Lower lobe of right lung (tissue), 2 donors: ENCODE results near the gene PLXNA2. TPM values are rescaled to one million over a fixed set of nuclear protein-coding genes. Genes with fewer than 3 reads are reported as not detected.

Source experiments
- ATAC-seq, 2 donors: fragments of 200-7000 bp; cut with Tn5 transposase; one replicate each; pipeline ENCODE4 v1.9.1; 2020 to 2022; ENCODE audit warnings: mild to moderate bottlenecking in 2 of 2, moderate library complexity in 2 of 2
- DNase-seq: peaks from one replicate; pipeline ENCODE4 v3.0.0-alpha.2; 2020
- H3K27ac ChIP-seq: fragments of 200-600 bp; one replicate; pipeline ENCODE4 v1.8.0; 2022
- H3K27me3 ChIP-seq: fragments of 200-600 bp; one replicate; pipeline ENCODE4 v1.8.0; 2022; ENCODE audit warnings: low read depth
- H3K36me3 ChIP-seq: fragments of 200-600 bp; one replicate; pipeline ENCODE4 v1.8.0; 2022; ENCODE audit warnings: mild to moderate bottlenecking
- H3K4me1 ChIP-seq: fragments of 200-600 bp; one replicate; pipeline ENCODE4 v1.8.0; 2022
- H3K4me3 ChIP-seq: fragments of 200-600 bp; one replicate; pipeline ENCODE4 v1.8.0; 2022; ENCODE audit warnings: mild to moderate bottlenecking
- H3K9me3 ChIP-seq: fragments of 200-600 bp; one replicate; pipeline ENCODE4 v1.8.0; 2022
- intact Hi-C: fragments of 100-400 bp; cut with DNase I; formaldehyde crosslinking; loops from one replicate; pipeline ENCODE4 v1.11.0; 2022
- total RNA-seq: library from RNA; stranded (reverse); fragmentation: NEBNext Ultra II Directional; extraction: Animal tissue kit (Norgen Biotek cat#: 25700); gene quantifications from one replicate; pipeline ENCODE4 v1.2.1, GENCODE V29; 2021
- TF ChIP-seq, protein P1 (sequence below): fragments of 200-600 bp; IDR thresholded peaks from one replicate; pipeline ENCODE4 v1.8.0; 2022; ENCODE audit warnings: antibody characterized with exemption, mild to moderate bottlenecking
- donor health status: DM: no; HTN: yes; CAD: no; lungs with severe emphysema.

The PLXNA2 gene
- total RNA-seq, 1 donor from 2014 or later: 83.9 TPM

DNA sequence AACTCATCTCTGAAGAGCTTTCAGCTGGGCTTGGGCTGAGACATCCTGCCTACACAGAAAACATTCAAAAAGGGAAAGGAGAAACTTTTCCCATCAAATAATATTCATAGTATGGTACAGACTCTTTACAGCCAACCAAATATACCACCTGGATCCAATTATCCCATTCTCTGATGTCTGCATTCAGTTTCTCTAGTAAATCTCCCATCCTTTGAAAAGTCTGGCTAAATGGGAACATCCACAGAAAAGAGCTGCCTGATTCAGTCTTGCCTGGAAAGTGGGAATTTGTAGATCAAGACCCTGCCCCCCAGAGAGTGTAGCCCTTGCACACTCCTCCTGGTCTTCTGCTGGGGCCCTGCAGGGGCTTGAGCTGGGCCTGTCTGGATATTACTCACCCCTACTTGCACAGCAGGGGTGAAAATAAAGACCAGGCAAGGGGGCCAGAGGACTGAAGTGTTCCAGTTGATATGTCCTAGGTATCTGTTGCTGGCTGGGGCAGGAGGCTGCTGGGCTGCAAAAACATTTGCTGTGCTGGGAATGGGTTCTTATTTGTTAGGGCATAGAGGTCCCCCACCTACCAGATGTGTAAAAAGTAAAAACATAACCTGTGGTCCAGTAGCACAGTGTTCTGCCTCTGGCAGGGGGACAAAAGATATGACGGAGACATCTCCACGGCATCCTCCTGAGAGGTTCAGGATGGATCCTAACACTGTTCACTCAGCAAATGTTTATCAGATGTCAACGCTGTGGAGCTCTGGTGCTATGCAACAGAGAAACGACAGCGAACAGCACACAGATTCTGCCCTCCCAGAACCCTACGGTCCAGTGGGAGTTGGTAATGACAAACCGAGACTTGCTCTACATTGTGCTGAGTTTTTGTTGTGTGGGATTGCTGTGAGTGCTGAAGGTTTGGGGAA lies 140.3 kb downstream of the PLXNA2 start:
- Histone ChIP-seq H3K4me1 (peaks cover 11% of the 10 kb centered on the region), H3K27ac (no peak overlapping the region), H3K4me3 (no peak overlapping the region), H3K9me3 (no peaks in the 10 kb centered on the region), H3K36me3 (peaks cover 42% of the 10 kb centered on the region), H3K27me3 (no peaks in the 10 kb centered on the region)
- no peak for ATAC-seq
- DNase-seq: no peak
- TF ChIP-seq, protein P1, sequence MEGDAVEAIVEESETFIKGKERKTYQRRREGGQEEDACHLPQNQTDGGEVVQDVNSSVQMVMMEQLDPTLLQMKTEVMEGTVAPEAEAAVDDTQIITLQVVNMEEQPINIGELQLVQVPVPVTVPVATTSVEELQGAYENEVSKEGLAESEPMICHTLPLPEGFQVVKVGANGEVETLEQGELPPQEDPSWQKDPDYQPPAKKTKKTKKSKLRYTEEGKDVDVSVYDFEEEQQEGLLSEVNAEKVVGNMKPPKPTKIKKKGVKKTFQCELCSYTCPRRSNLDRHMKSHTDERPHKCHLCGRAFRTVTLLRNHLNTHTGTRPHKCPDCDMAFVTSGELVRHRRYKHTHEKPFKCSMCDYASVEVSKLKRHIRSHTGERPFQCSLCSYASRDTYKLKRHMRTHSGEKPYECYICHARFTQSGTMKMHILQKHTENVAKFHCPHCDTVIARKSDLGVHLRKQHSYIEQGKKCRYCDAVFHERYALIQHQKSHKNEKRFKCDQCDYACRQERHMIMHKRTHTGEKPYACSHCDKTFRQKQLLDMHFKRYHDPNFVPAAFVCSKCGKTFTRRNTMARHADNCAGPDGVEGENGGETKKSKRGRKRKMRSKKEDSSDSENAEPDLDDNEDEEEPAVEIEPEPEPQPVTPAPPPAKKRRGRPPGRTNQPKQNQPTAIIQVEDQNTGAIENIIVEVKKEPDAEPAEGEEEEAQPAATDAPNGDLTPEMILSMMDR: no peak
- intact Hi-C loops: no loop called here

DNA sequence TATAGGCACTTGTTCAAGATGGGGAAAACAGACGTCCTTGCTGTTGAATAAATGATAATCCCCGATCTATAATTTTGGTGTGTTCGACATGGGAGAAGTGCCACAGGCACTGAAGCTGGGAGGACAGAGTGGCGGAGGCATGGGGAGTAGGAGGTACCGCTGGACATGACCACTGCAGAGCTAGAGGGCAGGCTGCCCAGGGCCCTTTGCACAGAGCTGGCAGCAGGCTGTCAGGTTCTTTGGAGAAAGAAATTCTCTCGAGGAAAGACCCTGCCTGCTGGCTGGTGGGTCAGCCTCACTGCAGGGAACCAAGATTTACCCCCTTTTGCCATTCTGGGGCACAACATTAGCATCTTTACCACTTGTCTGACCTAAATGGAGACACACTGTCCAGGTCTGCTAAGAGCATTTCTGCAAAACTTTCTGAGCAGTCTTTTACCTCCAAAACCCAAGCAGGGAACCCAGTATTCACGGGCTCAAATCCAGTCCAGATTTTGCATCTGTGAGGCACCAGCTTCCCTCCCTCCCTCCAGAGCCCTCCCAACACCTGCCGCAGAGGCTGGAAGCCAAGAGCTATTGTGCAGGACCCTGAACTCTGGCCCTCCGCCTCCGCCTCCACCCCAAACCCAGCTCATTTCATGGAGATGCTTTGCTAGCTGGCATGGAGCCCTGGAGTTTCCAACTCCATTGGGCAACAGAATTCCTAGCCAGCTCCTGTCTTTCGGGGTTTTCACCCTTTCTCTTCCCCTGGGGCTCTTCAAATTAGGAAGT lies 142.3 kb downstream of the PLXNA2 start:
- H3K27ac ChIP-seq: no peak overlapping the region
- H3K27me3 ChIP-seq: no peaks in the 10 kb centered on the region
- peaks cover 61% of the 10 kb centered on the region for H3K36me3 ChIP-seq
- TF ChIP-seq, protein P1: no peak
- ATAC-seq (peak in 1 of 2 donors; percentile 33), DNase-seq (no peak)
- no peaks in the 10 kb centered on the region for H3K9me3 ChIP-seq
- intact Hi-C loops: no loop called here
- H3K4me3 ChIP-seq: no peak overlapping the region
- H3K4me1 ChIP-seq: no peaks in the 10 kb centered on the region

DNA sequence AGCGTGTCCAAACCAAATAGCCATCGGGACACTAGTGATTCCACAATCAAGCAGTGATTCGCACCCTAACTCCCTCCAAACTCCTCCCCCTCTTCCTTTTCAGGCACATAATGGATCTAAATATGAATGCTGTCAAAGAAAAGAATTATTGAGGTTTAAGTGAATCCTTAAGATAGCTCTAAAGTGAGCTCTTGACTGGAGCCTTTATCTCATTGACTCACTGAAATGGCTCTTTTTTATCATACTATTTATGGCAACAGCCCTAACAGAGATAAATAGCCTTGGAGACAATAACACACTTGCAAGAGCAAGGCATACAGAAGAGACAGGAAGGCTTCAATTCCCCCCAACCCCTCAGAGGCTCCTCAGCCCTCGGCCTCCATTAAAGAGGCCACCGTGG lies 143.3 kb downstream of the PLXNA2 start:
- ATAC-seq (no peak), DNase-seq (no peak)
- no peaks in the 10 kb centered on the region for H3K4me1 ChIP-seq
- no peaks in the 10 kb centered on the region for H3K27me3 ChIP-seq
- TF ChIP-seq, protein P1: no peak
- peaks cover 70% of the 10 kb centered on the region for H3K36me3 ChIP-seq
- H3K9me3 ChIP-seq: no peaks in the 10 kb centered on the region
- intact Hi-C loops: no loop called here
- no peak overlapping the region for H3K4me3 ChIP-seq
- no peak overlapping the region for H3K27ac ChIP-seq

DNA sequence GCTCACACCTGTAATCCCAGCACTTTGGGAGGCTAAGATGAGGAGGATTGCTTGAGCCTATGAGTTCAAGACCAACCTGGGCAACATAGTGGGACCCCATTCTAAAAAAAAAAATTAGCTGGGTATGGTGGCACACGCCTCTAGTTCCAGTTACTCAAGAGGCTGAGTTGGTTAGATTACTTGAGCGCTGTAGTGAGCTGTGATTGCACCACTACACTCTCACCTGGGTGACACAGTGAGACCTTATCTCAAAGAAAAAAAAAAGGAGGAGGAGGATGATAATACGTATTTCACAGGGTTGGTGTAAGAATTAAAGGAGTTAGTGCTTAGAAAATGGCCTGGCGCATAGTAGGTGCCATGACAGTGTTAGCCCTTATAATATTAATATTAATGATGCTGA lies 144.1 kb downstream of the PLXNA2 start:
- no peak for ATAC-seq
- peaks cover 74% of the 10 kb centered on the region for H3K36me3 ChIP-seq
- no peaks in the 10 kb centered on the region for H3K27me3 ChIP-seq
- no peak for DNase-seq
- H3K9me3 ChIP-seq: no peaks in the 10 kb centered on the region
- H3K4me3 ChIP-seq: no peak overlapping the region
- no peaks in the 10 kb centered on the region for H3K4me1 ChIP-seq
- intact Hi-C loops: no loop called here
- no peak overlapping the region for H3K27ac ChIP-seq
- TF ChIP-seq, protein P1: no peak

DNA sequence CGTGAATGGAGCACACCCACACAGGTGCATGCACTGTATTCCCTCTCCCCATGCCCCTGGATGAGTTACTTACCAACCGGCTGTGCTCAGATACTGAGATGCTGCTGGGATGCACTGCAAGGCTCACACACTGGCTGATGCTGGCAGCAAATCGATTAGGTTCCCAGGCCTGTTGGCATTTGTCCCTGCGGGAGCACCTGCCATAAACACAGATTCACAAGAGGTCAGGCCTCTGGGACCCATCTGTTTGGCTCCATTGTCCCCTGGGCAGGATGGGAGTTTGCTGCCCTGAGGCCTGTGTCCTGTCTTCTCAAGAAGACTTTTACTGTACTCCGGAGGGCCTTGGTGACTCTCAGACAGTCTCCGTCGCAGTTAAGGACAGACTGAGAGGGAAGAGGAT lies 145.4 kb downstream of the PLXNA2 start:
- Histone ChIP-seq H3K4me3 (no peak overlapping the region), H3K9me3 (no peaks in the 10 kb centered on the region), H3K27me3 (no peaks in the 10 kb centered on the region), H3K36me3 (peaks cover 79% of the 10 kb centered on the region), H3K27ac (no peak overlapping the region), H3K4me1 (no peaks in the 10 kb centered on the region)
- no peak for ATAC-seq
- intact Hi-C loops: no loop called here
- no peak for DNase-seq
- TF ChIP-seq, protein P1: no peak
